Limb (tissue), 2 donors: Measurements from ENCODE around the gene DLX3.

Source experiments
- DNase-seq, 2 donors: peaks; one replicate each; pipeline ENCODE4 v3.0.0-alpha.2; 2016; ENCODE audit errors: extremely low spot score in 2 of 2

DLX3 gene

DNA sequence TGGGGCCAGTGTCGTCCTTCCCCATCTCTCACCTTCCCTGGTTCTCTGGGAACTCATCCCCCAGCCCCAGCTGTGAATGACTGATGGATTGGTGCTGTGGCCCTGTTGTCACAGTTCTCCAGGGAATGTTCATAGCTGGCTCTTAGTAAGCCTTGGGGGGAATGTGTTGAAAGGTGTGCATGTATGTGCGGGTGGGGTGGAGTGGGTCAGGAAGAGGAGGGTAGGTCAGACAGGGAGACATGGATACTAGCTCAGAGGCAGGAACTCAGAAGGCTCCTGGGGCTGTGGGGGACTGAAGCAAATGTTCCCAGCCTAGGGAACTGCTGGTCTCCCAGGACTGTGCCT is 21.8 kb downstream of the DLX3 start:
- no peak for DNase-seq

- DNase-seq: no peak
Measured at GRCh38 chr17:49972486-49973270, 22.3 kb downstream of the DLX3 start.

- DNase-seq: no peak
Measured at GRCh38 chr17:49971848-49972485, 23.1 kb downstream of the DLX3 start.

DNA sequence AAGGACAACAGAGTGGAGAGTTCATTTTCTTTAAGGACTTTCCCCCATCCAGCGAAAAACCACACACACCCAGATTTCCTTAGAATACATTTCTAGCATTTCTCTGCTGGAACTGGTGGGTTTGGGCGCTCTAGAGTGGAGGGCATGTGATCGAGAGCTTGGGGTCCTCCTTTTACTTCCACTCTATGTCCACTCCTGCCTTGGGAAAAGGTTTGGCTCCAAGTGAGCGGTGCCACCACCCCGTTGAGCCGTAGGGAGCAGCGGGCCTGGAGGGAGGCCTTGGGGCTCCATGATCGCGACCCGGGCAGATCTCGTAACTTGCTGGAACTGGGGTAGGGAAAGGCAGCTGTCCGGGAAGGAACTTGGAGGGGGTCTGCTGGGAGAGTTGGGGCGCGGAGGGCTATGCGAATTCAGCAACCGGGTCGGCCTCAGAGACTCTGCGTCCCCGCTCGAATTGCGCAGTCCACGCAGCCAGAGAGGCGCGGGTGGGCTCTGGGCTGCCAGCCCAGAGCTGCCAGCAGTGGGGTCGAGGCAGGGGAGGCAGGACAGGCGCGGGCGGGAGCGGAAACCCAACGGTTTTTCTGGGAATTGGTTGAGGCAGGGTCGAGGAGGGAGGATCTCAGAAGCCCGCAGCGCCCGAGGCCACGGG is 23.7 kb downstream of the DLX3 start:
- DNase-seq: no peak

DNA sequence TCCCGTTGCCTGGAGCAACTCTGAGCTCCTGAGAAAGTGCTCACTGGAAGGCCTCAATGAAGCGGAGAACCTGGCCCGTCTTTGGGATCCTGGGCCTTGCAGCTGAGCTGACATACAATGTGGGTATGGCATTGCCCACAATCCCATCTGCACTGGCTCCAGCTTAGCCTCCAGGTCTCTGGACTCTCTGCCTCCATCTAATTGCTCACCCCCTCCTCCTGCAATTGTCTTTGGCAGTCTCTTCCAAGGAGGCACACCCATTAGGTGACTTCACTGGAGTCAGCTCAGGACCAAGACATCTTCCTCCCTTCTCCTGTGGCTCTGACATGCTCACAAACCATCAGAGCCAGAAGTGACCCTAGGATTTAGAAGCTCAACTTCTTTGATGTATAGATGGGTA is 24.5 kb downstream of the DLX3 start:
- DNase-seq: no peak

DNA sequence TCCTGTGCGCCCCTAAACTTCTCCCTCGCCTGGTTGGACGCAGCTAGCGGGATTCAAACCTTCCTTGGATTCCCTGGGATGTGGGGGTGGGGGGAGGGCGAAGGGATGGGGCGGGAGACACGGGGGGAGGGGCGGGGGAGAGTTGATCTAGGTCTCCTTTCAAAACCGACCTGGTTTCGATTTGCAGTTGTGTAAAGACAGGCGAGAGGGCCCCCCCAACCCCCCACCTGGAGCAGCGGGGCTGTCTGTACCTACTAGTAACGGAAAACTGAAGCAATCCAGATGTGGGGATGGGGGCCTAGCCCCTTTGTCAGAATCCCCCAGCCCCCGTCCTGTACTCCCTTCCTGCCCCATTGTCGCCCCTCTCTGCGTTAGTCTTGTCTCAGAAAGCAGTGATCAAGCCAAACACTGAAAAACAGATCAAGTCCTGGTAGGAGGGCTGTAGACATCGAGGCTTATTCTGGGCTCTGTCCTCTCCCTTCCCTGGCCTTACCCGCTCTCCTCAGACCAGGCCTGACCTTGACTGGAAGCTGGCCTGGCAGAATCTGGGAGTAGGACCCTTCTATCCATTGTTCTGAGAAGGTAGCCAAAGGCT is 25.1 kb downstream of the DLX3 start:
- no peak for DNase-seq

DNA sequence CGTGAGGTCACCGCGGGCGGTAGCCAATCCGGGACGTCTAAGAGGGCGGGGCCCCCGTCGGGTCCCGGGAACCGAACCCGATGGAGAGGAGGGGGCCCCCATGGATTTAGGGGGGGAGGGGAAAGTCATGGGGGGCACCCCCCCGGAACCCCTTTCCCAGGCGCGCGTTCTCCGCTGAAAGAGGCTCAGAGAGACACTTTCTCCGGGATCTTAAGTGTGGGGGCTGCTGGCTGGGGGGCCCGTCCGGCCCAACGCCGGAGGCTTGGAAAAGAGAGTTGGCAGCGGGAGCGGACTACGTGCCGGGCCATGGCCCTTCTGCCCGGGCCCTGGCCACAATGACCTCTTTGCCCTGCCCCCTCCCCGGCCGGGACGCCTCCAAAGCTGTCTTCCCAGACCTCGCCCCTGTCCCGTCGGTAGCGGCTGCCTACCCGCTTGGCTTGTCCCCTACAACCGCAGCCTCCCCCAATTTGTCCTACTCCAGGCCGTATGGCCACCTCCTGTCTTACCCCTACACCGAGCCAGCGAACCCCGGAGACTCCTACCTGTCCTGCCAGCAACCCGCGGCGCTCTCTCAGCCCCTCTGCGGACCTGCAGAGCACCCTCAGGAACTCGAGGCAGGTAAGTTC is 25.8 kb downstream of the DLX3 start, which contains the start of gene DLX4:
Gene DLX4 (plus strand): TSS at position 57 of the 626 bp plus-strand sequence. CDS start 279 bp downstream, at position 336.
- DNase-seq: peak in 1 of 2 donors; percentile 46

GRCh38 chr17:49968405-49969133 is 26.5 kb downstream of the DLX3 start:
- DNase-seq: peak in 1 of 2 donors; percentile 74

DNA sequence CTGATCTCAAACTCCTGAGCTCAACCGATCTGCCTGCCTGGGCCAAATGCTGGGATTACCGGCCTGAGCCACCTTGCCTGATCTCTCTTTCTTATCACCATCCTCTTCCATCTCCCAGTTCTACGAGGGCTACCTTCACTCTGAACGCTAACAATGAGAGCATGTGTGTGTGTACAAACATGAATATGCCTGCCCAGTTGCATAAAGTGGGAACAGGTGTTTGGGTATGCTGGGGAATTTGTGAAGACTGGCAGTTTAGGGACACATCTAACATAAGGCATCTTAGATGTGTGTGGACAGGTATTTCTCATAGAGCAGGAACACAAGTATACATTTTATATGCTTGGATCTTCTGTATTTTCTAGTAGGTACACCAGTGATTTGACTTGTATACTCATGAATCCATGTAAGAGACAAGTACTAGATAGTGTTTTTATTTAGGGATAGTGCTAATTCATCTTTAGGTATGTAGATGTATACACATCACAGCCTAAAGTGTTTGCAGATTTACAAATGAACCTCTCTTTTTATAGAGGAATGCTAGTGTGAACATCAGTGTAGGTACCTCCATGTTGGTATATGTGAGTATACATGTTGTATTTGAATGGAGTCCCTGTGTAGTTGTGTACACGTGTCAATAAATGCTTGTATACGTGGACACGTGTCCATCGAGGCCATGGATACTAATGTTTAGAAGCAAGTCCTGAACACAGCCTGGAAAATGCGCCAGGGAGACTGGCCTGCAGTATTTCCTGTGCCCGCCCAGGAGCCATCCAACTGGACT is 27.2 kb downstream of the DLX3 start:
- DNase-seq: no peak

DNA sequence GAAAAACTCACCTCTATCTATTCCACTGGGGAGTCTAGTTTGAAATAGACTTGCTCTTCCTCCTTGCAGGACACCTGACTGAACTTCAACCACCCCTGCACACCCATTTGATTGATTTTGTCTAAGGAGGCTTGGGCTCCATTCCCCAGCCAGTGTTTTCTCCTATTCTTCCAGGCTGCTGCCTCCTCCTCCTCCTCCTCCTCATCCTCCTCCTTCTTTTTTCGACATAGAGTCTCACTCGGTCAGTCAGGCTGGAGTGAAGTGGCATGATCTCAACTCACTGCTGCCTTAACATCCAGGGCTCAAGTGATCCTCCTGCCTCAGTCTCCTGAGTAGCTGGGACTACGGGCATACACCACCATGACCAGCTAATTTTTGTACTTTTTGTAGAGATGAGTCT is 27.8 kb downstream of the DLX3 start:
- no peak for DNase-seq

- DNase-seq: no peak
Measured at GRCh38 chr17:49966767-49967166, 28.3 kb downstream of the DLX3 start.

- DNase-seq: no peak
Measured at GRCh38 chr17:49965524-49965909, 29.5 kb downstream of the DLX3 start.

DNA sequence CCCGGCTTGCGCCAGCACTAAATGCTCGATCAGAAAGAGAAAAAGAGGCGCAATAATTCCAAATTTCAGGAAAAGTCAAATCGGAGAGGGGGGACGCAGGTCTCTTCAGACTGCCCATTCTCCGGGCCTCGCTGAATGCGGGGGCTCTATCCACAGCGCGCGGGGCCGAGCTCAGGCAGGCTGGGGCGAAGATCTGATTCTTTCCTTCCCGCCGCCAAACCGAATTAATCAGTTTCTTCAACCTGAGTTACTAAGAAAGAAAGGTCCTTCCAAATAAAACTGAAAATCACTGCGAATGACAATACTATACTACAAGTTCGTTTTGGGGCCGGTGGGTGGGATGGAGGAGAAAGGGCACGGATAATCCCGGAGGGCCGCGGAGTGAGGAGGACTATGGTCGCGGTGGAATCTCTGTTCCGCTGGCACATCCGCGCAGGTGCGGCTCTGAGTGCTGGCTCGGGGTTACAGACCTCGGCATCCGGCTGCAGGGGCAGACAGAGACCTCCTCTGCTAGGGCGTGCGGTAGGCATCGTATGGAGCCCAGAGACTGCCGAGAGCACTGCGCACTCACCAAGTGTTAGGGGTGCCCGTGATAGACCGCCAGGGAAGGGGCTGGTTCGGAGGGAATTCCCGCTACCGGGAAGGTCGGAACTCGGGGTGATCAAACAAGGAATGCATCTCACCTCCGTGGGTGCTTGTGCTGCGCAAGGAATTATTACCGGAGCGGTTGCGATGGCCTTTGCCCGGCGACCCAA is 30.1 kb downstream of the DLX3 start:
- DNase-seq: peak in 1 of 2 donors; percentile 42

GRCh38 chr17:49964303-49964768 is 30.7 kb downstream of the DLX3 start:
- DNase-seq: peak in 1 of 2 donors; percentile 51

- DNase-seq: peak in 1 of 2 donors; percentile 62
Measured at GRCh38 chr17:49963626-49964302, 31.3 kb downstream of the DLX3 start.

GRCh38 chr17:49963309-49963625 is 31.8 kb downstream of the DLX3 start:
- DNase-seq: no peak

GRCh38 chr17:49962599-49963308 is 32.3 kb downstream of the DLX3 start:
- no peak for DNase-seq

DNA sequence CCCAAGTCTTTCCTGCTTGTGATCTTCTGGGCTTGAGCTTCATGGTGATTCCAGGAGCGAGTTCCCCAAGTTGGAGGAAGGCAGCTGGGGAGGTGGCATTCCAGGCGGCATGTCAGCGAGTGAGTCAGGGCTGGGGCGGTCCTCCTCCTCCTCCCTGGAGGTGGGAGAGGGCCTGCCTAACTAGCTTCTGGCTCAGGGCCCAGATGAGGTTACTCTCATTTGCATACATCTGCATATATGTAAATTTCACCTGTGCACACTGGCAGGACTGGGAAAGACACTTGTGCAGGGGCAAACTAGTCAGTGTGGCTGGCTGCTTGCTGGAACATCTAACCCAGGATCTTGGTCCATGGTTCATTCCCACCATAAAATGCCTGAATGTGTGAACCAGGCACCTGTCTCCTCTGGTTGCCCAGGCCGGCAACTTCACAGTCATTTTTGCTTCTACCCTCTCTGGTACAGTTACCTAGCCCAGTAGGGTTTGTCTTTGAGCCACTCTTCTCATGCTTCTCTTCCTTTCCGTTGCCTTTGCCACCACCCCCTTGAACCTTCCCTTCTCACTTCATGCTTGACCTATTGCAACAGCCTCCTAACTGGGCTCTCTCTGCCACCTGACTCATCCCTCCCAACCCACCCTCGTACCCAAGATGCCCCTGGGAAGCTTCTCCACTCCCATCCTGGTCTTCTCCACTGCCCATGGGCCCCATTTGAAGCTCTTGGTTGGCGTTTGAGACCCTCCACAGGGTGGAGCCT is 35.7 kb downstream of the DLX3 start:
- no peak for DNase-seq
